MCF 10A (cell line): Measurements from ENCODE around the gene MGMT. TPM values are rescaled to one million over a fixed set of nuclear protein-coding genes. Genes with fewer than 3 reads are reported as not detected.

ENCODE experiments used
- BruUV-seq: library from RNA; stranded (reverse); fragments of 400-500 nt; replicated peaks from 2 replicates; lab custom pipeline; 2021; lab: Mats Ljungman, UMichigan
- CTCF ChIA-PET: fragments of 300-600 bp; sonication (Branson Sonifier 250); formaldehyde crosslinking; extraction: SDS; loops from one replicate; lab custom pipeline; 2021; ENCODE audit warnings: antibody characterized with exemption, inconsistent platforms; lab: Yijun Ruan, JAX
- POLR2A ChIA-PET: fragments of 300-600, 350-650 bp; sonication (Branson Sonifier 250); formaldehyde crosslinking; extraction: SDS; loops from one replicate; lab custom pipeline; 2020; ENCODE audit warnings: antibody characterized with exemption, inconsistent platforms; lab: Yijun Ruan, JAX
- DNase-seq: peaks from one replicate; pipeline ENCODE4 v3.0.0-alpha.2; 2018; ENCODE audit not compliant: unreplicated experiment
- H3K27ac Mint-ChIP-seq: one replicate; pipeline ENCODE4 v1.8.0; 2022; ENCODE audit warnings: mild to moderate bottlenecking, low read depth, mixed read lengths; ENCODE audit not compliant: unreplicated experiment
- H3K27me3 Mint-ChIP-seq: one replicate; pipeline ENCODE4 v1.8.0; 2022; ENCODE audit warnings: mixed read lengths; ENCODE audit not compliant: insufficient read depth, unreplicated experiment
- H3K36me3 Mint-ChIP-seq: one replicate; pipeline ENCODE4 v1.8.0; 2022; ENCODE audit warnings: mild to moderate bottlenecking, moderate library complexity, mixed read lengths; ENCODE audit not compliant: insufficient read depth, unreplicated experiment
- H3K4me1 Mint-ChIP-seq: one replicate; pipeline ENCODE4 v1.8.0; 2022; ENCODE audit warnings: mixed read lengths; ENCODE audit not compliant: insufficient read depth, unreplicated experiment
- H3K4me3 Mint-ChIP-seq: one replicate; pipeline ENCODE4 v1.8.0; 2022; ENCODE audit warnings: mild to moderate bottlenecking, moderate library complexity, mixed read lengths; ENCODE audit not compliant: unreplicated experiment
- H3K9me3 Mint-ChIP-seq: one replicate; pipeline ENCODE4 v1.8.0; 2022; ENCODE audit warnings: mixed read lengths; ENCODE audit not compliant: unreplicated experiment
- intact Hi-C: fragments of 100-400 bp; cut with micrococcal nuclease; formaldehyde crosslinking; loops from 2 replicates; pipeline ENCODE4 v1.14.1; 2022
- total RNA-seq: library from RNA; stranded (reverse); gene quantifications from 2 replicates; pipeline ENCODE4 v1.2.3, GENCODE V29; 2022
- TF ChIP-seq, protein P1 (sequence below): fragments of 200-600 bp; IDR thresholded peaks from one replicate; pipeline ENCODE4 v1.8.0; 2022; ENCODE audit warnings: antibody characterized with exemption, mild to moderate bottlenecking; ENCODE audit not compliant: unreplicated experiment

MGMT gene
- total RNA-seq, 1 experiment from 2014 or later: 18.0 TPM

DNA sequence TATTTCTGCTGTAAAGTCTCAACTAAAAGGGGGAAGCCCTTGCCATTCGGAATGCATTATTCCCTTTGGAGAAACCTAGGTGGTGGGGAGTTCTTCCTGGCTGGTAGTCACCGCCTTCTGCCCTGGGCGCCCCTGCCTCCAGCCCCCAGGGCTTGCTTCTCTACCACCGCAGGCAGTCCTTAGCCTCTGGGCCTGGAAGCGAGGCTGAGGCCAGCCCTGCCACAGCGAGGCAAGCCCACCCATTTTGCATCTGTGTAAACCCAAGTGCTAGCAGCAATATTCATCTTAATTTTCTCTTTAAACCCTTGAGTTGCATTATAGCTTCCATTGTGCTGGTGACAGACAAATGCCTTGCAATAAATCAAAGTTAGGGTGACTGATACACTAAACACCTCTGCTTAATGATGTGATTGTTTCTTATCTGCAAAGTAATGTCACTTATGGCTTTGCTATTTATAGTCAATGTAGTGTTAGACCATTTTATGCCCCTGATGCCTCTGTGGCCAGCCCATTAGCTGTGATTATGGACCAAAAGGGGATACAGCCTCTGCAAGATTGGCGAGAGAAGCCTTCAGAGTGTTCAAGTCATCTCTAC is 26.2 kb upstream of the MGMT start:
- no peak for DNase-seq
- POLR2A ChIA-PET: interaction anchor here (0.6 kb wide), 1 partner anchor 758 kb away, joined by 3 read pairs; no protein-coding TSS in a partner anchor
- intact Hi-C loops: no loop called here
- H3K4me3 Mint-ChIP-seq: no peak overlapping the region
- no peak overlapping the region for H3K27ac Mint-ChIP-seq
- CTCF ChIA-PET: interaction anchor here (0.6 kb wide), 1 partner anchor 411 kb away, joined by 4 read pairs; no protein-coding TSS in a partner anchor
- H3K9me3 Mint-ChIP-seq: peaks cover 8% of the 10 kb centered on the region
- H3K36me3 Mint-ChIP-seq: no peaks in the 10 kb centered on the region
- no peaks in the 10 kb centered on the region for H3K4me1 Mint-ChIP-seq
- no peaks in the 10 kb centered on the region for H3K27me3 Mint-ChIP-seq
- TF ChIP-seq, protein P1, sequence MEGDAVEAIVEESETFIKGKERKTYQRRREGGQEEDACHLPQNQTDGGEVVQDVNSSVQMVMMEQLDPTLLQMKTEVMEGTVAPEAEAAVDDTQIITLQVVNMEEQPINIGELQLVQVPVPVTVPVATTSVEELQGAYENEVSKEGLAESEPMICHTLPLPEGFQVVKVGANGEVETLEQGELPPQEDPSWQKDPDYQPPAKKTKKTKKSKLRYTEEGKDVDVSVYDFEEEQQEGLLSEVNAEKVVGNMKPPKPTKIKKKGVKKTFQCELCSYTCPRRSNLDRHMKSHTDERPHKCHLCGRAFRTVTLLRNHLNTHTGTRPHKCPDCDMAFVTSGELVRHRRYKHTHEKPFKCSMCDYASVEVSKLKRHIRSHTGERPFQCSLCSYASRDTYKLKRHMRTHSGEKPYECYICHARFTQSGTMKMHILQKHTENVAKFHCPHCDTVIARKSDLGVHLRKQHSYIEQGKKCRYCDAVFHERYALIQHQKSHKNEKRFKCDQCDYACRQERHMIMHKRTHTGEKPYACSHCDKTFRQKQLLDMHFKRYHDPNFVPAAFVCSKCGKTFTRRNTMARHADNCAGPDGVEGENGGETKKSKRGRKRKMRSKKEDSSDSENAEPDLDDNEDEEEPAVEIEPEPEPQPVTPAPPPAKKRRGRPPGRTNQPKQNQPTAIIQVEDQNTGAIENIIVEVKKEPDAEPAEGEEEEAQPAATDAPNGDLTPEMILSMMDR: no peak
- no TSS peak for BruUV-seq

DNA sequence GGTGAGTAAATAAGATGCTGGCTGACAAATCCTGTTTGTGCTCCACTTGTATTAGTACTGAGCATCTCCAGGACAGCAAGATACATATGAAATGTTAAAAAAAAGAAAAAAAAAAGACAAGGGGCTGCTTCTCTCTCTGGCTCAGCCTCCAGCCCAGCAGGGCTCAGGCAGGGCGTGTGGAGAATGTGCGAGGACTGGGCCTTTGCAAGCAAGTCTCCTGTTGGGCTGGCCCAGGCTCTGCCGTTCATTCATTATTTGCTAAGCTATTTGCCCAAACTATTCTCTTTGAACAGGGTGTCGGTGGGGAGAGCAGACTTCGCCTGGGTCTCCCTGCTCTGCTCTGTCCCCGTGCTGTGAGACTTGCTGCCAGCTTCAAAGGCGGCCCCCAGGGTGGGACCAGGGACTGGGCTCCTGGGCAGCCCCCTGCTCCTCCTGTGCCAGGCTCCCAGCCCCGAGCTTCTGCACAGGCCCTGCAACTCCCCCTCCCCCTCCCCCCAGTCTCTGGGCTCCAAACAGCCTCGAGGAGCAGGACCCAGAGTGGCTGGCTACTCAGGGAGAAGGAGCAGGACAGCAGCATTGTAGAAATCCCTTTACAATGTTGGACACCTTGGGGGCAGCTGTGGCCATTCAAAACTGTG is 25.6 kb upstream of the MGMT start:
- peaks cover 8% of the 10 kb centered on the region for H3K9me3 Mint-ChIP-seq
- H3K4me1 Mint-ChIP-seq: no peaks in the 10 kb centered on the region
- ChIA-PET POLR2A (no interaction called here), CTCF (interaction anchor here (0.6 kb wide), 1 partner anchor 411 kb away, joined by 4 read pairs; no protein-coding TSS in a partner anchor)
- no TSS peak for BruUV-seq
- TF ChIP-seq, protein P1: no peak
- DNase-seq: no peak
- no peaks in the 10 kb centered on the region for H3K36me3 Mint-ChIP-seq
- H3K4me3 Mint-ChIP-seq: no peak overlapping the region
- no peak overlapping the region for H3K27ac Mint-ChIP-seq
- no peaks in the 10 kb centered on the region for H3K27me3 Mint-ChIP-seq
- intact Hi-C loops: no loop called here

DNA sequence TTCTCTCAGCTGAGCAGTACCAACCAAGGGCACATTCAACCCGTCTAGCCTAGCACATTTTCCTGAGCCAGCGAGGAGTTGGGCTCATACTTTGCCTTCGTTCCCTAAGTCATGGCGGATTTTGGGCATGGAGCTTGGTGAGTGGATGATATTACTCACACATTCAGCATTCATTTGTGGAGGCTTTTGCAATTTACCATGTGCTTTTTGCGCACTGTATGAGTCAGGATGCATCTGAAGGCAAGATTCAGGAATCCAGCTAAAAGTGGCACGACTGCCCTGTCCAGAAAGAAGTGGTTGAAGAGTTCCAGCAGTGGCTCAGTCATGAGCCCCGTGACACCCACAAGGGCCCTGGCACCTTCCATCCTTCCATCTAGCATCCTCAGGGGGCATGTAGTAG is 24.2 kb upstream of the MGMT start:
- BruUV-seq: no TSS peak
- Mint-ChIP-seq H3K27me3 (no peaks in the 10 kb centered on the region), H3K36me3 (no peaks in the 10 kb centered on the region), H3K4me1 (peaks cover 5% of the 10 kb centered on the region), H3K27ac (no peak overlapping the region), H3K4me3 (no peak overlapping the region), H3K9me3 (peaks cover 8% of the 10 kb centered on the region)
- ChIA-PET POLR2A (no interaction called here), CTCF (interaction anchor here (0.6 kb wide), 1 partner anchor 259 kb away, joined by 4 read pairs; no protein-coding TSS in a partner anchor)
- TF ChIP-seq, protein P1: no peak
- peak; percentile 25 for DNase-seq
- intact Hi-C loops: no loop called here

DNA sequence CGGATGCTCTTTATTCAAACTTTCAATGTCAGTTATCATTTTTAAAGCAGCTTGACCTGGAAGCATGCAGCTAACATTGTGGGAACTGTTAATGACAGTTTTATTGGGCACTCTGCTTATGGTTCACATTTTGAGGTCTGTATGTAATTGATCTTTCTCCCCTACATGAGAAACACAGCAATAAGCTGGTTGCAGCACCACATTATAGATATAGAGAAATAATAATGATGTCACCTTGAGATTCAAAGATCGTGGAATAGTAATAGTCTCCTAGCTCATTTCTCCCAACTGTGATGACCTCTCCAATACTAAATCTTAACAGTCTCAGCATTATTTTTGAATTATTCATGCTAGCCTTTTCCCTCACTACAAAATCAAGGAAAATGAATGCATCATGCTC is 22.7 kb upstream of the MGMT start:
- Mint-ChIP-seq H3K9me3 (peaks cover 8% of the 10 kb centered on the region), H3K36me3 (no peaks in the 10 kb centered on the region), H3K27me3 (no peaks in the 10 kb centered on the region), H3K27ac (no peak overlapping the region), H3K4me3 (no peak overlapping the region), H3K4me1 (peaks cover 5% of the 10 kb centered on the region)
- intact Hi-C loops: no loop called here
- DNase-seq: no peak
- ChIA-PET POLR2A (interaction anchor here (0.7 kb wide), 1 partner anchor 13 kb away, joined by 3 read pairs; no protein-coding TSS in a partner anchor), CTCF (no interaction called here)
- TF ChIP-seq, protein P1: no peak
- BruUV-seq: no TSS peak
